CD14-positive monocyte (primary cell): ENCODE data around the gene ATP1B1. TPM values are rescaled to one million over a fixed set of nuclear protein-coding genes. Genes with fewer than 3 reads are reported as not detected.

Experiments used
- DNase-seq, 3 donors: peaks; one replicate each; pipeline ENCODE4 v3.0.0-alpha.2; 2011 to 2022
- H2AFZ ChIP-seq: 2 replicates; pipeline ENCODE4 v1.6.0; 2012; ENCODE audit warnings: mild to moderate bottlenecking, low read depth, low read length, inconsistent platforms; ENCODE audit not compliant: insufficient read depth, poor library complexity, severe bottlenecking
- H3K27ac ChIP-seq, 2 donors: 1 replicate in 1 of 2; 2 replicates in 1 of 2; pipeline ENCODE4 v1.5.1; 2012 to 2013; ENCODE audit warnings: low read length in 2 of 2, control low read depth in 1 of 2, inconsistent platforms in 1 of 2, low read depth in 1 of 2, mild to moderate bottlenecking in 1 of 2
- H3K27me3 ChIP-seq, 2 donors: one replicate each; pipeline versions ENCODE4 v1.6.0 to v1.6.1; 2011 to 2013; ENCODE audit warnings: low read length in 2 of 2; ENCODE audit not compliant: control insufficient read depth in 2 of 2, insufficient read depth in 2 of 2
- H3K36me3 ChIP-seq, 2 donors: replicated peaks in 1 of 2; 1 replicate in 1 of 2; 2 replicates in 1 of 2; pipeline versions ENCODE4 v1.5.1 to v1.6.1; 2012 to 2013; ENCODE audit warnings: low read length in 2 of 2, control low read depth in 1 of 2, inconsistent platforms in 1 of 2, mild to moderate bottlenecking in 1 of 2; ENCODE audit not compliant: insufficient read depth in 2 of 2, control insufficient read depth in 1 of 2
- H3K4me1 ChIP-seq, 2 donors: 1 replicate in 1 of 2; 2 replicates in 1 of 2; pipeline versions ENCODE4 v1.5.1 to v1.6.1; 2012 to 2013; ENCODE audit warnings: low read length in 2 of 2, control low read depth in 1 of 2, inconsistent platforms in 1 of 2, mild to moderate bottlenecking in 1 of 2, moderate library complexity in 1 of 2; ENCODE audit not compliant: insufficient read depth in 2 of 2, control insufficient read depth in 1 of 2
- H3K4me2 ChIP-seq: replicated peaks from 2 replicates; pipeline ENCODE3; 2012; ENCODE audit warnings: low read length, moderate library complexity, mild to moderate bottlenecking; ENCODE audit not compliant: poor library complexity, severe bottlenecking; ENCODE audit errors: extremely low read depth
- H3K4me3 ChIP-seq, 3 experiments: fragments of 200-600 bp in 1 of 3; sonication (generic) in 1 of 3; replicated peaks in 1 of 3; 1 replicate in 2 of 3; 2 replicates in 1 of 3; pipeline ENCODE4 v1.5.1; 2011 to 2013; ENCODE audit warnings: low read length in 3 of 3, mild to moderate bottlenecking in 3 of 3, control low read depth in 2 of 3, low read depth in 2 of 3, inconsistent platforms in 1 of 3, moderate library complexity in 1 of 3
- H3K79me2 ChIP-seq: 2 replicates; pipeline ENCODE4 v1.6.0; 2012; ENCODE audit warnings: mild to moderate bottlenecking, control low read depth, inconsistent platforms, low read length, moderate library complexity; ENCODE audit not compliant: insufficient read depth
- H3K9ac ChIP-seq: 2 replicates; pipeline ENCODE4 v1.6.0; 2017; ENCODE audit warnings: low read length, mild to moderate bottlenecking; ENCODE audit not compliant: insufficient read depth, poor library complexity, severe bottlenecking
- H3K9me3 ChIP-seq, 2 donors: replicated peaks in 1 of 2; 1 replicate in 1 of 2; 2 replicates in 1 of 2; pipeline versions ENCODE4 v1.5.1 to v1.6.1; 2012 to 2013; ENCODE audit warnings: low read length in 2 of 2, control low read depth in 1 of 2; ENCODE audit not compliant: control insufficient read depth in 1 of 2, insufficient read depth in 1 of 2
- H4K20me1 ChIP-seq: 2 replicates; pipeline ENCODE4 v1.6.0; 2012; ENCODE audit warnings: mild to moderate bottlenecking, low read length, control low read depth, moderate library complexity; ENCODE audit not compliant: insufficient read depth
- H3K27ac Mint-ChIP-seq, 7 donors: one replicate each; pipeline ENCODE4 v1.8.0; 2020; ENCODE audit warnings: mild to moderate bottlenecking in 7 of 7, mixed read lengths in 7 of 7, moderate library complexity in 6 of 7, inconsistent platforms in 2 of 7
- H3K27me3 Mint-ChIP-seq, 3 donors: one replicate each; pipeline ENCODE4 v1.8.0; 2021 to 2022; ENCODE audit warnings: low read depth in 3 of 3, mild to moderate bottlenecking in 3 of 3, mixed read lengths in 3 of 3, moderate library complexity in 3 of 3, inconsistent platforms in 1 of 3
- H3K36me3 Mint-ChIP-seq, 2 donors: one replicate each; pipeline ENCODE4 v1.8.0; 2020; ENCODE audit warnings: mixed read lengths in 2 of 2, inconsistent platforms in 1 of 2, mild to moderate bottlenecking in 1 of 2
- H3K4me1 Mint-ChIP-seq: one replicate; pipeline ENCODE4 v1.8.0; 2020; ENCODE audit warnings: mild to moderate bottlenecking, mixed read lengths
- H3K4me3 Mint-ChIP-seq, 2 donors: one replicate each; pipeline ENCODE4 v1.8.0; 2020; ENCODE audit warnings: mild to moderate bottlenecking in 2 of 2, mixed read lengths in 2 of 2, moderate library complexity in 1 of 2
- H3K9me3 Mint-ChIP-seq, 7 donors: one replicate each; pipeline ENCODE4 v1.8.0; 2020 to 2022; ENCODE audit warnings: mixed read lengths in 7 of 7, mild to moderate bottlenecking in 6 of 7, moderate library complexity in 6 of 7, inconsistent platforms in 2 of 7
- WGBS: methylation state at CpG from one replicate; pipeline ENCODE4 v1.1.5; 2013; ENCODE audit warnings: missing lambda C conversion rate; ENCODE audit not compliant: insufficient coverage; 5-methylcytosine and 5-hydroxymethylcytosine counted together
- intact Hi-C, 2 donors: fragments of 100-400 bp; cut with micrococcal nuclease; formaldehyde crosslinking; loops; one replicate each; pipeline versions ENCODE4 v1.15.0 to v1.15.1; 2023
- polyA plus RNA-seq, 3 donors: library from polyadenylated mRNA; depleted of rRNA in 1 of 3; unstranded in 2 of 3; stranded (reverse) in 1 of 3; fragments of 300-500 nt in 2 of 3; fragments of >200 nt in 1 of 3; fragmentation: Illumina TruSeq in 2 of 3; gene quantifications; 1 replicate in 2 of 3; 2 replicates in 1 of 3; pipeline ENCODE4 v1.2.3, GENCODE V29; 2012 to 2021
- TF ChIP-seq, protein P1 (sequence below): fragments of 200-600 bp; IDR thresholded peaks from one replicate; pipeline ENCODE4 v1.8.0; 2022; ENCODE audit warnings: antibody characterized with exemption, mild to moderate bottlenecking

The ATP1B1 gene
- polyA plus RNA-seq, 3 donors, result 0.63 to 5.1 (median 0.72) TPM

DNA sequence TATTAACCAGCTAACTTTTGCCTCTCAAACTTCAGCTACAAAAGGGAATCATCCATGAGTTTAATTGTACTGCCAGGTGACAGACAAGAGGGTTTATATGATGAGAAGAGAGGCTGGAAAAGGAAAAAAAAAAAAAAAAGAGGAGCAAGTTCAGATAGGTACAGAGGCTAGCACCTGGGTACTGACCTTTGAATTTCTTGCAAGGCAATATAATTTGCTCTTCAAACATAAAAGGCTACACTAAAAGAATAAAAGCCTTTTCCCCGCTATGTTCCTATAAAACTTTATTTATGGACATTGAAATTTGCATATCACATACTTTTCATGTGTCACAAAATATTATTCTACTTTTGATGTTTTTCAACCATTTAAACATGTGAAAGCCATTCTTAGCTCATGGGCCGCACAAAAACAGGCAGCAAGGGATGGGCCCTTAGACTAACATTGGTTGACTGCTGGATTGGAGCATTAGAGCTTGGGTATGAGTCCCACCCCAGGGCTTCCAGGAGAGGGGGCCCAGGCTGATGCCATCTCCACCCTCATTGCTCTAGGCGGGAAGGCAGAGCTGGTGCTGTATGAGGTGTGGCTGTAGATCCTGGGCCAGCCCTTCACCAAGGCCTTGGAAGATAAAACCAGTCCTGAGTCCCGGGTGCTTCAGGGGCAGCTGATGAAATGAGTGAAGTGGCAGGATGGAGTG lies 44.3 kb downstream of the ATP1B1 start:
- H3K36me3 ChIP-seq, result no peaks in the 10 kb centered on the region
- Mint-ChIP-seq H3K27ac (no peak overlapping the region), H3K9me3 (peaks cover 0 to 2% (median 0%) of the 10 kb centered on the region in 7 donors), H3K27me3 (no peaks in the 10 kb centered on the region), H3K4me3 (no peak overlapping the region), H3K36me3 (no peaks in the 10 kb centered on the region), H3K4me1 (no peaks in the 10 kb centered on the region)
- H3K4me1 ChIP-seq, result no peaks in the 10 kb centered on the region
- no peak overlapping the region for H3K4me3 ChIP-seq
- H3K79me2 ChIP-seq, result no peaks in the 10 kb centered on the region
- no peaks in the 10 kb centered on the region for H4K20me1 ChIP-seq
- H3K27ac ChIP-seq, result no peak overlapping the region
- WGBS, result 70% methylated on average over 2 of the region's 4 CpGs
- H2AFZ ChIP-seq, result no peak overlapping the region
- DNase-seq, result no peak
- H3K9ac ChIP-seq, result no peak overlapping the region
- TF ChIP-seq, protein P1, sequence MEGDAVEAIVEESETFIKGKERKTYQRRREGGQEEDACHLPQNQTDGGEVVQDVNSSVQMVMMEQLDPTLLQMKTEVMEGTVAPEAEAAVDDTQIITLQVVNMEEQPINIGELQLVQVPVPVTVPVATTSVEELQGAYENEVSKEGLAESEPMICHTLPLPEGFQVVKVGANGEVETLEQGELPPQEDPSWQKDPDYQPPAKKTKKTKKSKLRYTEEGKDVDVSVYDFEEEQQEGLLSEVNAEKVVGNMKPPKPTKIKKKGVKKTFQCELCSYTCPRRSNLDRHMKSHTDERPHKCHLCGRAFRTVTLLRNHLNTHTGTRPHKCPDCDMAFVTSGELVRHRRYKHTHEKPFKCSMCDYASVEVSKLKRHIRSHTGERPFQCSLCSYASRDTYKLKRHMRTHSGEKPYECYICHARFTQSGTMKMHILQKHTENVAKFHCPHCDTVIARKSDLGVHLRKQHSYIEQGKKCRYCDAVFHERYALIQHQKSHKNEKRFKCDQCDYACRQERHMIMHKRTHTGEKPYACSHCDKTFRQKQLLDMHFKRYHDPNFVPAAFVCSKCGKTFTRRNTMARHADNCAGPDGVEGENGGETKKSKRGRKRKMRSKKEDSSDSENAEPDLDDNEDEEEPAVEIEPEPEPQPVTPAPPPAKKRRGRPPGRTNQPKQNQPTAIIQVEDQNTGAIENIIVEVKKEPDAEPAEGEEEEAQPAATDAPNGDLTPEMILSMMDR, result no peak
- no peaks in the 10 kb centered on the region for H3K27me3 ChIP-seq
- H3K9me3 ChIP-seq, result no peaks in the 10 kb centered on the region
- no peak overlapping the region for H3K4me2 ChIP-seq
- intact Hi-C loops, result no loop called here

DNA sequence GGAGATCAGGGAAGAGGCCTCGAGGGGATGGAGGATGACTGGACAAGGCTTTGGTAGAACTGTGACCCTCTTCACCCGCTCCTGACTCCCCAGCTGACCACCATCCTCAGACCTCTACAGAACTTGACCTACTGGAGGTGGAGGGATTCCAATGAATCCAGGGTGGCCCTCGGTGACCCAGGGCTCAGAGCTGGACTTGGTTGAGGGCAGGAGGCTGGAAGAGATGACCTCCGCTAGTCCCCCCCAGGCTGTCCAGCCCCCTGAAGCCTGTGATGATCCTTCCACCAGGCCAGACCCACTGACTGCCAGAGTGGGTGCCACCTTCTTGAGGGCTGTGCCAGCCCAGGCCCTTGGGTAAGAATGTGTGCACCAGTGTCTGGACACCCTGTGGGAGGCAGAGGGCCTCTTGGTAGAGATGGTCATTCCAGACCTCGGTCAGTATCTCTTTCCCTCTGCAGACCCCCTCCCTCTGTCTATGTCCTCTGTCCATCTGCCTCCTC lies 44.9 kb downstream of the ATP1B1 start:
- Histone ChIP-seq H3K36me3 (no peaks in the 10 kb centered on the region), H3K79me2 (no peaks in the 10 kb centered on the region), H3K27ac (no peak overlapping the region), H3K4me2 (no peak overlapping the region), H3K27me3 (no peaks in the 10 kb centered on the region), H3K4me3 (no peak overlapping the region), H3K4me1 (no peaks in the 10 kb centered on the region), H3K9me3 (no peaks in the 10 kb centered on the region), H4K20me1 (no peaks in the 10 kb centered on the region), H3K9ac (no peak overlapping the region), H2AFZ (no peak overlapping the region)
- Mint-ChIP-seq H3K27ac (no peak overlapping the region), H3K36me3 (no peaks in the 10 kb centered on the region), H3K27me3 (no peaks in the 10 kb centered on the region), H3K4me1 (no peaks in the 10 kb centered on the region), H3K9me3 (peaks cover 0 to 2% (median 0%) of the 10 kb centered on the region in 7 donors), H3K4me3 (no peak overlapping the region)
- intact Hi-C loops, result no loop called here
- no peak for DNase-seq
- TF ChIP-seq, protein P1, result no peak
- 90% methylated on average over 3 of the region's 5 CpGs for WGBS
